Smooth muscle cell of the brain vasculature (primary cell): Measurements from ENCODE around the gene SCUBE3.

Source experiments
- DNase-seq: peaks from one replicate; pipeline ENCODE4 v3.0.0-alpha.2; 2012; ENCODE audit warnings: low read depth, low spot score

The SCUBE3 gene

GRCh38 chr6:35209622-35210247 is 4.0 kb upstream of the SCUBE3 start:
- no peak for DNase-seq

GRCh38 chr6:35213298-35213791 is 411 bp upstream of the SCUBE3 start:
- DNase-seq: no peak

- no peak for DNase-seq
These were observed 1.3 kb downstream of the SCUBE3 start for GRCh38 chr6:35214869-35215664.

- DNase-seq: no peak
These were observed 2.1 kb downstream of the SCUBE3 start for GRCh38 chr6:35215665-35216411.

- no peak for DNase-seq
These were observed 2.6 kb downstream of the SCUBE3 start for GRCh38 chr6:35216412-35216732.

- DNase-seq: no peak
These were observed 3.4 kb downstream of the SCUBE3 start for GRCh38 chr6:35216851-35217811.

- DNase-seq: no peak
These were observed 4.3 kb downstream of the SCUBE3 start for GRCh38 chr6:35218021-35218420.

GRCh38 chr6:35218456-35218855 is 4.7 kb downstream of the SCUBE3 start:
- no peak for DNase-seq

GRCh38 chr6:35219683-35220326 is 6.0 kb downstream of the SCUBE3 start:
- DNase-seq: no peak

- DNase-seq: no peak
These were observed 7.0 kb downstream of the SCUBE3 start for GRCh38 chr6:35220711-35221110.

- DNase-seq: no peak
These were observed 9.6 kb downstream of the SCUBE3 start for GRCh38 chr6:35223396-35223795.

GRCh38 chr6:35224720-35225119 is 11.0 kb downstream of the SCUBE3 start:
- no peak for DNase-seq

- no peak for DNase-seq
These were observed 14.7 kb downstream of the SCUBE3 start for GRCh38 chr6:35228481-35228880.

- DNase-seq: no peak
These were observed 15.5 kb downstream of the SCUBE3 start for GRCh38 chr6:35229304-35229703.

- DNase-seq: no peak
These were observed 16.7 kb downstream of the SCUBE3 start for GRCh38 chr6:35230498-35230897.

- no peak for DNase-seq
These were observed 17.2 kb downstream of the SCUBE3 start for GRCh38 chr6:35230950-35231349.

- no peak for DNase-seq
These were observed 17.8 kb downstream of the SCUBE3 start for GRCh38 chr6:35231563-35231962.

- no peak for DNase-seq
These were observed 21.1 kb downstream of the SCUBE3 start for GRCh38 chr6:35234901-35235300.

- DNase-seq: no peak
These were observed 22.5 kb downstream of the SCUBE3 start for GRCh38 chr6:35236223-35236622.

GRCh38 chr6:35237476-35237875 is 23.7 kb downstream of the SCUBE3 start:
- no peak for DNase-seq

- no peak for DNase-seq
These were observed 25.1 kb downstream of the SCUBE3 start for GRCh38 chr6:35238843-35239289.
